IMR-90 (cell line): ENCODE data around the gene KCNE2.

Experiments used
- BHLHE40 ChIP-seq: fragments of 150-350 bp; IDR thresholded peaks from 2 replicates; pipeline ENCODE4 v1.6.1; 2016; ENCODE audit warnings: mild to moderate bottlenecking, low read depth, low read length
- CEBPB ChIP-seq: IDR thresholded peaks from 2 replicates; pipeline ENCODE4 v1.6.1; 2012; ENCODE audit warnings: low read depth, low read length, improper control_type of control experiment
- MAFK ChIP-seq: IDR thresholded peaks from 2 replicates; pipeline ENCODE4 v1.6.1; 2012; ENCODE audit warnings: low read depth, low read length, improper control_type of control experiment
- RAD21 ChIP-seq: IDR thresholded peaks from 2 replicates; pipeline ENCODE4 v1.6.1; 2012; ENCODE audit warnings: low read length, improper control_type of control experiment
- RFX5 ChIP-seq: IDR thresholded peaks from 2 replicates; pipeline ENCODE4 v1.8.0; 2012; ENCODE audit warnings: low read depth, mild to moderate bottlenecking, low read length, moderate library complexity
- TF ChIP-seq, protein P1 (sequence below): conservative IDR thresholded peaks from 2 replicates; pipeline ENCODE4 v1.5.1; 2012; ENCODE audit warnings: mild to moderate bottlenecking, low read depth, low read length, improper control_type of control experiment

- TF ChIP-seq, protein P1, sequence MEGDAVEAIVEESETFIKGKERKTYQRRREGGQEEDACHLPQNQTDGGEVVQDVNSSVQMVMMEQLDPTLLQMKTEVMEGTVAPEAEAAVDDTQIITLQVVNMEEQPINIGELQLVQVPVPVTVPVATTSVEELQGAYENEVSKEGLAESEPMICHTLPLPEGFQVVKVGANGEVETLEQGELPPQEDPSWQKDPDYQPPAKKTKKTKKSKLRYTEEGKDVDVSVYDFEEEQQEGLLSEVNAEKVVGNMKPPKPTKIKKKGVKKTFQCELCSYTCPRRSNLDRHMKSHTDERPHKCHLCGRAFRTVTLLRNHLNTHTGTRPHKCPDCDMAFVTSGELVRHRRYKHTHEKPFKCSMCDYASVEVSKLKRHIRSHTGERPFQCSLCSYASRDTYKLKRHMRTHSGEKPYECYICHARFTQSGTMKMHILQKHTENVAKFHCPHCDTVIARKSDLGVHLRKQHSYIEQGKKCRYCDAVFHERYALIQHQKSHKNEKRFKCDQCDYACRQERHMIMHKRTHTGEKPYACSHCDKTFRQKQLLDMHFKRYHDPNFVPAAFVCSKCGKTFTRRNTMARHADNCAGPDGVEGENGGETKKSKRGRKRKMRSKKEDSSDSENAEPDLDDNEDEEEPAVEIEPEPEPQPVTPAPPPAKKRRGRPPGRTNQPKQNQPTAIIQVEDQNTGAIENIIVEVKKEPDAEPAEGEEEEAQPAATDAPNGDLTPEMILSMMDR, result peak; percentile 67
- TF ChIP-seq RAD21 (peak; percentile 83), RFX5 (no peak), MAFK (no peak), BHLHE40 (no peak), CEBPB (no peak)
Measured at GRCh38 chr21:34351786-34352241, 12.0 kb upstream of the KCNE2 start.
